Measurements from ENCODE around the gene CLNK.
A peak's percentile ranks its signal among the peaks of the same experiment; 100 is the strongest.

Gene CLNK

GRCh38 chr4:10607206-10607605 is 77.4 kb downstream of the CLNK start:
- no peaks in the 10 kb centered on the region for H3K9me3 Mint-ChIP-seq
- H3K4me3 Mint-ChIP-seq: no peak overlapping the region

GRCh38 chr4:10606483-10607155 is 77.9 kb downstream of the CLNK start:
- Mint-ChIP-seq H3K9me3 (no peaks in the 10 kb centered on the region), H3K4me3 (no peak overlapping the region), H3K27ac (no peak overlapping the region), H3K4me1 (ENCODE audit: low read depth) (no peaks in the 10 kb centered on the region), H3K36me3 (ENCODE audit: low read depth) (no peaks in the 10 kb centered on the region), H3K27me3 (ENCODE audit: low read depth) (no peaks in the 10 kb centered on the region)
- DNase-seq (ENCODE audit: low spot score): no peak

More at GRCh38 chr4:10607206-10607605, 77.4 kb downstream of the CLNK start:
- Mint-ChIP-seq H3K27me3 (ENCODE audit: low read depth) (no peaks in the 10 kb centered on the region), H3K27ac (no peak overlapping the region), H3K36me3 (ENCODE audit: low read depth) (no peaks in the 10 kb centered on the region), H3K4me1 (ENCODE audit: low read depth) (no peaks in the 10 kb centered on the region)
- no peak for DNase-seq (ENCODE audit: low spot score)

GRCh38 chr4:10605746-10606482 is 78.7 kb downstream of the CLNK start:
- DNase-seq (ENCODE audit: low spot score): no peak
- Mint-ChIP-seq H3K4me3 (no peak overlapping the region), H3K9me3 (no peaks in the 10 kb centered on the region), H3K27me3 (ENCODE audit: low read depth) (no peaks in the 10 kb centered on the region), H3K4me1 (ENCODE audit: low read depth) (no peaks in the 10 kb centered on the region), H3K27ac (no peak overlapping the region), H3K36me3 (ENCODE audit: low read depth) (no peaks in the 10 kb centered on the region)

GRCh38 chr4:10605031-10605430 is 79.5 kb downstream of the CLNK start:
- Mint-ChIP-seq H3K27ac (no peak overlapping the region), H3K9me3 (no peaks in the 10 kb centered on the region), H3K4me3 (no peak overlapping the region), H3K4me1 (ENCODE audit: low read depth) (no peaks in the 10 kb centered on the region), H3K36me3 (ENCODE audit: low read depth) (no peaks in the 10 kb centered on the region), H3K27me3 (ENCODE audit: low read depth) (no peaks in the 10 kb centered on the region)
- DNase-seq (ENCODE audit: low spot score): no peak

GRCh38 chr4:10599574-10599973 is 85.0 kb downstream of the CLNK start:
- no peak for DNase-seq (ENCODE audit: low spot score)
- Mint-ChIP-seq H3K27ac (no peak overlapping the region), H3K4me1 (ENCODE audit: low read depth) (no peaks in the 10 kb centered on the region)

GRCh38 chr4:10598829-10599228 is 85.7 kb downstream of the CLNK start:
- Mint-ChIP-seq H3K27me3 (ENCODE audit: low read depth) (peaks cover 4% of the 10 kb centered on the region), H3K4me3 (no peak overlapping the region)

More at GRCh38 chr4:10599574-10599973, 85.0 kb downstream of the CLNK start:
- H3K36me3 Mint-ChIP-seq (ENCODE audit: low read depth): no peaks in the 10 kb centered on the region
- peaks cover 4% of the 10 kb centered on the region for H3K27me3 Mint-ChIP-seq (ENCODE audit: low read depth)
- H3K9me3 Mint-ChIP-seq: no peaks in the 10 kb centered on the region
- no peak overlapping the region for H3K4me3 Mint-ChIP-seq

GRCh38 chr4:10596586-10597290 is 87.8 kb downstream of the CLNK start:
- H3K36me3 Mint-ChIP-seq (ENCODE audit: low read depth): no peaks in the 10 kb centered on the region
- DNase-seq (ENCODE audit: low spot score): no peak
- H3K4me1 Mint-ChIP-seq (ENCODE audit: low read depth): no peaks in the 10 kb centered on the region
- no peaks in the 10 kb centered on the region for H3K9me3 Mint-ChIP-seq
- no peak overlapping the region for H3K4me3 Mint-ChIP-seq
- peaks cover 4% of the 10 kb centered on the region for H3K27me3 Mint-ChIP-seq (ENCODE audit: low read depth)
- no peak overlapping the region for H3K27ac Mint-ChIP-seq

More at GRCh38 chr4:10598829-10599228, 85.7 kb downstream of the CLNK start:
- Mint-ChIP-seq H3K27ac (no peak overlapping the region), H3K4me1 (ENCODE audit: low read depth) (no peaks in the 10 kb centered on the region), H3K36me3 (ENCODE audit: low read depth) (no peaks in the 10 kb centered on the region), H3K9me3 (no peaks in the 10 kb centered on the region)
- DNase-seq (ENCODE audit: low spot score): no peak

GRCh38 chr4:10593130-10593529 is 91.4 kb downstream of the CLNK start:
- H3K36me3 Mint-ChIP-seq (ENCODE audit: low read depth): no peaks in the 10 kb centered on the region
- H3K9me3 Mint-ChIP-seq: no peaks in the 10 kb centered on the region
- peaks cover 20% of the 10 kb centered on the region for H3K4me1 Mint-ChIP-seq (ENCODE audit: low read depth)
- no peak overlapping the region for H3K4me3 Mint-ChIP-seq
- no peak overlapping the region for H3K27ac Mint-ChIP-seq
- DNase-seq (ENCODE audit: low spot score): no peak
- no peaks in the 10 kb centered on the region for H3K27me3 Mint-ChIP-seq (ENCODE audit: low read depth)

- Mint-ChIP-seq H3K36me3 (ENCODE audit: low read depth) (no peaks in the 10 kb centered on the region), H3K27me3 (ENCODE audit: low read depth) (no peaks in the 10 kb centered on the region), H3K9me3 (no peaks in the 10 kb centered on the region), H3K27ac (no peak overlapping the region), H3K4me3 (no peak overlapping the region), H3K4me1 (ENCODE audit: low read depth) (peaks cover 28% of the 10 kb centered on the region)
- no peak for DNase-seq (ENCODE audit: low spot score)
These were observed 93.7 kb downstream of the CLNK start for GRCh38 chr4:10590896-10591295.

GRCh38 chr4:10589799-10590198 is 94.8 kb downstream of the CLNK start:
- H3K4me1 Mint-ChIP-seq (ENCODE audit: low read depth): peaks cover 28% of the 10 kb centered on the region
- no peaks in the 10 kb centered on the region for H3K9me3 Mint-ChIP-seq
- no peaks in the 10 kb centered on the region for H3K27me3 Mint-ChIP-seq (ENCODE audit: low read depth)
- DNase-seq (ENCODE audit: low spot score): no peak
- no peak overlapping the region for H3K27ac Mint-ChIP-seq
- no peaks in the 10 kb centered on the region for H3K36me3 Mint-ChIP-seq (ENCODE audit: low read depth)
- H3K4me3 Mint-ChIP-seq: no peak overlapping the region

- no peaks in the 10 kb centered on the region for H3K27me3 Mint-ChIP-seq (ENCODE audit: low read depth)
- H3K36me3 Mint-ChIP-seq (ENCODE audit: low read depth): no peaks in the 10 kb centered on the region
- no peak for DNase-seq (ENCODE audit: low spot score)
- peaks cover 31% of the 10 kb centered on the region for H3K4me1 Mint-ChIP-seq (ENCODE audit: low read depth)
- no peaks in the 10 kb centered on the region for H3K9me3 Mint-ChIP-seq
- H3K27ac Mint-ChIP-seq: no peak overlapping the region
- no peak overlapping the region for H3K4me3 Mint-ChIP-seq
These were observed 95.2 kb downstream of the CLNK start for GRCh38 chr4:10589321-10589720.

GRCh38 chr4:10587697-10588096 is 96.9 kb downstream of the CLNK start:
- Mint-ChIP-seq H3K4me3 (peak overlapping the region; percentile 13), H3K27me3 (ENCODE audit: low read depth) (no peaks in the 10 kb centered on the region), H3K27ac (peak overlapping the region; percentile 11), H3K4me1 (ENCODE audit: low read depth) (peaks cover 40% of the 10 kb centered on the region), H3K36me3 (ENCODE audit: low read depth) (no peaks in the 10 kb centered on the region), H3K9me3 (no peaks in the 10 kb centered on the region)
- DNase-seq (ENCODE audit: low spot score): peak; percentile 7

- Mint-ChIP-seq H3K9me3 (no peaks in the 10 kb centered on the region), H3K36me3 (ENCODE audit: low read depth) (no peaks in the 10 kb centered on the region), H3K27me3 (ENCODE audit: low read depth) (no peaks in the 10 kb centered on the region), H3K4me3 (no peak overlapping the region), H3K4me1 (ENCODE audit: low read depth) (peaks cover 40% of the 10 kb centered on the region), H3K27ac (no peak overlapping the region)
- DNase-seq (ENCODE audit: low spot score): no peak
These were observed 97.3 kb downstream of the CLNK start for GRCh38 chr4:10587296-10587695.

- peak; percentile 9 for DNase-seq (ENCODE audit: low spot score)
- Mint-ChIP-seq H3K4me3 (peak overlapping the region; percentile 39), H3K27me3 (ENCODE audit: low read depth) (peaks cover 2% of the 10 kb centered on the region), H3K27ac (no peak overlapping the region), H3K4me1 (ENCODE audit: low read depth) (peaks cover 26% of the 10 kb centered on the region), H3K36me3 (ENCODE audit: low read depth) (no peaks in the 10 kb centered on the region), H3K9me3 (no peaks in the 10 kb centered on the region)
These were observed 100.5 kb downstream of the CLNK start for GRCh38 chr4:10584042-10584441.

Data from T-helper 2 cell treated with Interferon-gamma antibody and Interleukin-4, amounts not matched to agents 5 μg/mL and 100 μg/mL, for 36 hours (primary cell).